PC-3 (cell line): Measurements from ENCODE around the gene PRPH2. TPM values are rescaled to one million over a fixed set of nuclear protein-coding genes. Genes with fewer than 3 reads are reported as not detected.

ENCODE experiments used
- ATAC-seq: fragments of 200-7000 bp; cut with Tn5 transposase; 2 replicates; pipeline ENCODE4 v1.9.1; 2020; ENCODE audit warnings: mild to moderate bottlenecking, moderate library complexity
- BruUV-seq: library from RNA; stranded (reverse); fragments of 400-500 nt; replicated peaks from 2 replicates; lab custom pipeline; 2021; lab: Mats Ljungman, UMichigan
- CTCF ChIA-PET: fragments of 300-600 bp; sonication (Branson Sonifier 250); formaldehyde crosslinking; loops from one replicate; lab custom pipeline; 2022; ENCODE audit warnings: antibody characterized with exemption; lab: Charles Lee
- POLR2A ChIA-PET: fragments of 300-600 bp; sonication (Branson Sonifier 250); formaldehyde crosslinking; loops from one replicate; lab custom pipeline; 2022; ENCODE audit warnings: antibody characterized with exemption; ENCODE audit not compliant: unreplicated experiment; lab: Charles Lee
- DNase-seq: peaks from one replicate; pipeline ENCODE4 v3.0.0-alpha.2; 2015
- H2AFZ ChIP-seq: fragments of 300-600 bp; sonication (generic); 2 replicates; pipeline ENCODE4 v1.6.0; 2016; ENCODE audit warnings: antibody characterized with exemption, low read length
- H3F3A ChIP-seq: fragments of 300-600 bp; sonication (generic); one replicate; pipeline ENCODE4 v1.6.0; 2017; ENCODE audit warnings: antibody characterized with exemption, low read length, control low read depth, mild to moderate bottlenecking; ENCODE audit not compliant: unreplicated experiment
- H3K27ac ChIP-seq: fragments of 300-600 bp; sonication (generic); 2 replicates; pipeline ENCODE4 v1.5.1; 2016; ENCODE audit warnings: mild to moderate bottlenecking, low read length
- H3K27me3 ChIP-seq: fragments of 300-600 bp; sonication (generic); 2 replicates; pipeline ENCODE4 v1.6.1; 2016; ENCODE audit warnings: low read length, mixed read lengths
- H3K36me3 ChIP-seq: fragments of 300-600 bp; sonication (generic); 2 replicates; pipeline ENCODE4 v1.6.1; 2016; ENCODE audit warnings: low read depth, mixed run types, low read length, mixed read lengths
- H3K4me1 ChIP-seq: fragments of 300-600 bp; sonication (generic); 2 replicates; pipeline ENCODE4 v1.5.1; 2016; ENCODE audit warnings: low read length; ENCODE audit not compliant: insufficient read depth
- H3K4me2 ChIP-seq: fragments of 300-600 bp; sonication (generic); 2 replicates; pipeline ENCODE4 v1.6.0; 2016; ENCODE audit warnings: low read length
- H3K4me3 ChIP-seq: fragments of 300-600 bp; sonication (generic); 2 replicates; pipeline ENCODE4 v1.5.1; 2016; ENCODE audit warnings: mild to moderate bottlenecking, low read length, mixed read lengths
- H3K79me2 ChIP-seq: fragments of 300-600 bp; sonication (generic); 2 replicates; pipeline ENCODE4 v1.6.1; 2017; ENCODE audit warnings: low read length, mixed read lengths
- H3K9ac ChIP-seq: fragments of 300-600 bp; sonication (generic); 2 replicates; pipeline ENCODE4 v1.6.0; 2016; ENCODE audit warnings: mild to moderate bottlenecking, low read length
- H3K9me2 ChIP-seq: fragments of 300-600 bp; sonication (generic); replicated peaks from 2 replicates; pipeline ENCODE4 v1.6.1; 2016; ENCODE audit warnings: mixed run types, low read length, mixed read lengths
- H3K9me3 ChIP-seq: fragments of 300-600 bp; sonication (generic); 2 replicates; pipeline ENCODE4 v1.6.1; 2016; ENCODE audit warnings: low read length, mixed read lengths
- H4K20me1 ChIP-seq: fragments of 300-600 bp; sonication (generic); 2 replicates; pipeline ENCODE4 v1.6.1; 2016; ENCODE audit warnings: low read length, mixed read lengths
- CTCF ChIP-seq: fragments of 300-600 bp; sonication (generic); conservative IDR thresholded peaks from 2 replicates; pipeline ENCODE4 v1.5.1; 2017; ENCODE audit warnings: antibody characterized with exemption, low read depth, mild to moderate bottlenecking, low read length
- EZH2 ChIP-seq: fragments of 300-600 bp; sonication (generic); IDR thresholded peaks from one replicate; pipeline ENCODE4 v1.6.1; 2017; ENCODE audit warnings: antibody characterized with exemption, mild to moderate bottlenecking, low read length; ENCODE audit not compliant: unreplicated experiment
- EZH2phosphoT487 ChIP-seq: fragments of 300-600 bp; sonication (generic); IDR thresholded peaks from 2 replicates; pipeline ENCODE4 v1.6.1; 2018; ENCODE audit warnings: mild to moderate bottlenecking, antibody characterized with exemption, low read length, borderline replicate concordance
- intact Hi-C: fragments of 100-400 bp; cut with micrococcal nuclease; formaldehyde crosslinking; loops from 2 replicates; pipeline ENCODE4 v1.9.0; 2023
- total RNA-seq: library from RNA; depleted of rRNA; stranded (reverse); fragments of >200 nt; gene quantifications from 2 replicates; pipeline ENCODE4 v1.2.3, GENCODE V29; 2014

PRPH2 gene
- total RNA-seq, 1 experiment from 2014 or later, result not detected

GRCh38 chr6:42758756-42759430 lies 36.5 kb upstream of the PRPH2 start:
- no peak overlapping the region for H3K4me3 ChIP-seq
- H3K79me2 ChIP-seq, result no peaks in the 10 kb centered on the region
- CTCF ChIA-PET, result no interaction called here
- POLR2A ChIA-PET, result no interaction called here
- TF ChIP-seq EZH2 (no peak), CTCF (no peak), EZH2phosphoT487 (no peak)
- H4K20me1 ChIP-seq, result no peaks in the 10 kb centered on the region
- intact Hi-C loops, result no loop called here
- H3K27ac ChIP-seq, result no peak overlapping the region
- H3K9me3 ChIP-seq, result no peaks in the 10 kb centered on the region
- H3K9ac ChIP-seq, result no peak overlapping the region
- no peaks in the 10 kb centered on the region for H3K9me2 ChIP-seq
- no TSS peak for BruUV-seq
- DNase-seq, result no peak
- no peaks in the 10 kb centered on the region for H3K4me1 ChIP-seq
- no peaks in the 10 kb centered on the region for H3K36me3 ChIP-seq
- H3F3A ChIP-seq, result no peaks in the 10 kb centered on the region
- ATAC-seq, result no peak
- H3K27me3 ChIP-seq, result no peaks in the 10 kb centered on the region
- H3K4me2 ChIP-seq, result no peak overlapping the region
- H2AFZ ChIP-seq, result no peak overlapping the region

GRCh38 chr6:42756722-42757121 lies 34.3 kb upstream of the PRPH2 start:
- H3K4me3 ChIP-seq, result no peak overlapping the region
- H3F3A ChIP-seq, result no peaks in the 10 kb centered on the region
- H4K20me1 ChIP-seq, result no peaks in the 10 kb centered on the region
- H2AFZ ChIP-seq, result no peak overlapping the region
- no peak for DNase-seq
- no peak overlapping the region for H3K4me2 ChIP-seq
- no peak for TF ChIP-seq EZH2phosphoT487
- no peak for TF ChIP-seq EZH2
- TF ChIP-seq CTCF, result no peak
- H3K79me2 ChIP-seq, result no peaks in the 10 kb centered on the region
- no peaks in the 10 kb centered on the region for H3K36me3 ChIP-seq
- CTCF ChIA-PET, result no interaction called here
- no peak overlapping the region for H3K9ac ChIP-seq
- H3K9me2 ChIP-seq, result no peaks in the 10 kb centered on the region
- H3K4me1 ChIP-seq, result no peaks in the 10 kb centered on the region
- no peak overlapping the region for H3K27ac ChIP-seq
- H3K9me3 ChIP-seq, result no peaks in the 10 kb centered on the region
- no TSS peak for BruUV-seq
- H3K27me3 ChIP-seq, result no peaks in the 10 kb centered on the region
- intact Hi-C loops, result no loop called here
- ATAC-seq, result no peak
- POLR2A ChIA-PET, result no interaction called here

- Histone ChIP-seq H3K4me2 (no peak overlapping the region), H3K36me3 (no peaks in the 10 kb centered on the region), H3K9me2 (no peaks in the 10 kb centered on the region), H3K4me3 (no peak overlapping the region), H3K79me2 (no peaks in the 10 kb centered on the region), H3K9ac (no peak overlapping the region), H3K27me3 (no peaks in the 10 kb centered on the region), H3K27ac (no peak overlapping the region), H4K20me1 (no peaks in the 10 kb centered on the region), H3K9me3 (no peaks in the 10 kb centered on the region), H3K4me1 (no peaks in the 10 kb centered on the region), H3F3A (no peaks in the 10 kb centered on the region), H2AFZ (no peak overlapping the region)
- DNase-seq (no peak), ATAC-seq (no peak)
- BruUV-seq, result no TSS peak
- TF ChIP-seq EZH2phosphoT487, result no peak
- no peak for TF ChIP-seq CTCF
- no peak for TF ChIP-seq EZH2
- CTCF ChIA-PET, result no interaction called here
- intact Hi-C loops, result no loop called here
- POLR2A ChIA-PET, result no interaction called here
These were observed 32.4 kb upstream of the PRPH2 start for GRCh38 chr6:42754759-42755158.
